Measurements from ENCODE around the gene ATP5PD.

DNA sequence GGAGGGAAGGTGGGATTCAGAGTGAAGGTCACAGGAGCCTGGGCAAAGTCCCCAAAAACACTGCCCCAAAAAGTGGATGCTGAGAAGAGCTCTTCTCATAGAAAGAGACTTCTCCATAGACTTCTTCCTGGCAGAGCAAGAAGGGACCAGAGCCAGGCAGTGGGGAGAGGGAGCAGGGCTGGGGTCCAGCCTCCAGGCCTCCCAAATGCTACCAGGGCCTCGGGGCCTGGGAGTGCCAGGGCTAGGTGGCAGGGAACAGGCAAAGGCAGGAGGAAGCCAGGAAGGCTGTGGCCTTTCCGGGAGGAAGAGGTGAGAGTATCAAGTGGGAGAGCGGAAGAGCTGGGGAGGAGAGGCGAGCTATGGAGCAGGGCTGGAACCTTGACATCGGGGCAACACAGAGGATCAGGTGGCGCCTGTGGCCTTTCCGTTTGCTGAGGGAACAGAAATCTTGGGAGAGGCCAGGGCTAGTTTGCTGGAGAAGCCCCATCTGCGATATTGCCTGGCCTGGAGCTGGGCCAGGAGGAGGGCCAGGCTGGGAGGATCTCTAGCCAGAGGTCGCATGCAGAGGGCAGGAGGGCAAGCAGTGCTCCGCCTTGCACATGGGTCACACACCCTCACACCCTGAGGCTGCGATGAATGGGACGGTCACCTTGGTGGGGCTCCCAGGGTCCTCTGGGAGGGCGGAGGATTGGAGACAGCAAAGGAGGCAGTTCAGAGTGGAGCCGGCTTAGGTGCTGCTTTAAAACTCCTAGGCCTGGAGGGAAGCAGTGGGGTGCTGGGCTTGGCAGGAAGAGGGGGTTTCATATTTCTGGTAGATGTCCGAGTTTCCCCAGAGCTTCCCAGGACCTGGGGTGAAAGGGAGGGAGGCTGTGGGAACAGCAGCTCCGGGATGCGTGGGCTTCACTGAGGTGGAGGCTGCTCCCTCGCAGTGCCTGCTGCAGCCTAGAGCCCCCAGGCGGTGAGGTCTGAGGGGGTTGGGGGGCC lies 44.4 kb upstream of the ATP5PD start:
- TF ChIP-seq POLR2A (IDR thresholded peaks at IDR 0.05) = no peak
- TF ChIP-seq, protein P1, sequence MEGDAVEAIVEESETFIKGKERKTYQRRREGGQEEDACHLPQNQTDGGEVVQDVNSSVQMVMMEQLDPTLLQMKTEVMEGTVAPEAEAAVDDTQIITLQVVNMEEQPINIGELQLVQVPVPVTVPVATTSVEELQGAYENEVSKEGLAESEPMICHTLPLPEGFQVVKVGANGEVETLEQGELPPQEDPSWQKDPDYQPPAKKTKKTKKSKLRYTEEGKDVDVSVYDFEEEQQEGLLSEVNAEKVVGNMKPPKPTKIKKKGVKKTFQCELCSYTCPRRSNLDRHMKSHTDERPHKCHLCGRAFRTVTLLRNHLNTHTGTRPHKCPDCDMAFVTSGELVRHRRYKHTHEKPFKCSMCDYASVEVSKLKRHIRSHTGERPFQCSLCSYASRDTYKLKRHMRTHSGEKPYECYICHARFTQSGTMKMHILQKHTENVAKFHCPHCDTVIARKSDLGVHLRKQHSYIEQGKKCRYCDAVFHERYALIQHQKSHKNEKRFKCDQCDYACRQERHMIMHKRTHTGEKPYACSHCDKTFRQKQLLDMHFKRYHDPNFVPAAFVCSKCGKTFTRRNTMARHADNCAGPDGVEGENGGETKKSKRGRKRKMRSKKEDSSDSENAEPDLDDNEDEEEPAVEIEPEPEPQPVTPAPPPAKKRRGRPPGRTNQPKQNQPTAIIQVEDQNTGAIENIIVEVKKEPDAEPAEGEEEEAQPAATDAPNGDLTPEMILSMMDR (IDR thresholded peaks at IDR 0.05) = no peak

Data from sigmoid colon (tissue), 3 donors.